GM18499 (cell line): Measurements from ENCODE around the gene PAK1.
"Not testable (repeated sequence)": the region's sequence is repeated elsewhere in the genome, so short reads cannot be mapped to it uniquely, and the experiment has no call there.

Experiments
- ATAC-seq: cut with Tn5 transposase; IDR thresholded peaks from one replicate; pipeline ENCODE4 v1.9.1; 2021; ENCODE audit warnings: moderate number of reproducible peaks; ENCODE audit not compliant: insufficient read depth, unreplicated experiment

PAK1 gene

GRCh38 chr11:77410076-77410827 is 63.6 kb downstream of the PAK1 start:
- ATAC-seq: no peak

- ATAC-seq: no peak
Observed at GRCh38 chr11:77409046-77409445, 64.8 kb downstream of the PAK1 start.

- ATAC-seq: no peak
Observed at GRCh38 chr11:77407613-77408012, 66.3 kb downstream of the PAK1 start.

- no peak for ATAC-seq
Observed at GRCh38 chr11:77406396-77406795, 67.5 kb downstream of the PAK1 start.

- no peak for ATAC-seq
Observed at GRCh38 chr11:77403211-77403610, 70.7 kb downstream of the PAK1 start.

- ATAC-seq: no peak
Observed at GRCh38 chr11:77402218-77402556, 71.7 kb downstream of the PAK1 start.

GRCh38 chr11:77401486-77402217 is 72.2 kb downstream of the PAK1 start:
- ATAC-seq: no peak

- ATAC-seq: no peak
Observed at GRCh38 chr11:77400775-77401449, 73.0 kb downstream of the PAK1 start.

GRCh38 chr11:77400271-77400670 is 73.6 kb downstream of the PAK1 start:
- ATAC-seq: no peak

GRCh38 chr11:77397631-77398030 is 76.3 kb downstream of the PAK1 start:
- no peak for ATAC-seq

- no peak for ATAC-seq
Observed at GRCh38 chr11:77396911-77397310, 77.0 kb downstream of the PAK1 start.

- ATAC-seq: no peak
Observed at GRCh38 chr11:77396305-77396704, 77.6 kb downstream of the PAK1 start.

- ATAC-seq: no peak
Observed at GRCh38 chr11:77395460-77396173, 78.3 kb downstream of the PAK1 start.

- ATAC-seq: no peak
Observed at GRCh38 chr11:77392842-77393241, 81.1 kb downstream of the PAK1 start.

GRCh38 chr11:77387701-77388100 is 86.2 kb downstream of the PAK1 start:
- ATAC-seq: no peak

GRCh38 chr11:77386178-77386577 is 87.7 kb downstream of the PAK1 start:
- ATAC-seq: no peak

GRCh38 chr11:77385255-77385771 is 88.6 kb downstream of the PAK1 start:
- not testable (repeated sequence) for ATAC-seq

- ATAC-seq: no peak
Observed at GRCh38 chr11:77384571-77384970, 89.3 kb downstream of the PAK1 start.

- ATAC-seq: not testable (repeated sequence)
Observed at GRCh38 chr11:77383349-77383748, 90.5 kb downstream of the PAK1 start.
